CD14-positive monocyte (primary cell): Measurements from ENCODE around the gene TRAPPC12. TPM values are rescaled to one million over a fixed set of nuclear protein-coding genes. Genes with fewer than 3 reads are reported as not detected.

Experiments
- DNase-seq, 3 donors: peaks; one replicate each; pipeline ENCODE4 v3.0.0-alpha.2; 2011 to 2022
- H2AFZ ChIP-seq: 2 replicates; pipeline ENCODE4 v1.6.0; 2012; ENCODE audit warnings: mild to moderate bottlenecking, low read depth, low read length, inconsistent platforms; ENCODE audit not compliant: insufficient read depth, poor library complexity, severe bottlenecking
- H3K27ac ChIP-seq, 2 donors: 1 replicate in 1 of 2; 2 replicates in 1 of 2; pipeline ENCODE4 v1.5.1; 2012 to 2013; ENCODE audit warnings: low read length in 2 of 2, control low read depth in 1 of 2, inconsistent platforms in 1 of 2, low read depth in 1 of 2, mild to moderate bottlenecking in 1 of 2
- H3K27me3 ChIP-seq, 2 donors: one replicate each; pipeline versions ENCODE4 v1.6.0 to v1.6.1; 2011 to 2013; ENCODE audit warnings: low read length in 2 of 2; ENCODE audit not compliant: control insufficient read depth in 2 of 2, insufficient read depth in 2 of 2
- H3K36me3 ChIP-seq, 2 donors: replicated peaks in 1 of 2; 1 replicate in 1 of 2; 2 replicates in 1 of 2; pipeline versions ENCODE4 v1.5.1 to v1.6.1; 2012 to 2013; ENCODE audit warnings: low read length in 2 of 2, control low read depth in 1 of 2, inconsistent platforms in 1 of 2, mild to moderate bottlenecking in 1 of 2; ENCODE audit not compliant: insufficient read depth in 2 of 2, control insufficient read depth in 1 of 2
- H3K4me1 ChIP-seq, 2 donors: 1 replicate in 1 of 2; 2 replicates in 1 of 2; pipeline versions ENCODE4 v1.5.1 to v1.6.1; 2012 to 2013; ENCODE audit warnings: low read length in 2 of 2, control low read depth in 1 of 2, inconsistent platforms in 1 of 2, mild to moderate bottlenecking in 1 of 2, moderate library complexity in 1 of 2; ENCODE audit not compliant: insufficient read depth in 2 of 2, control insufficient read depth in 1 of 2
- H3K4me2 ChIP-seq: replicated peaks from 2 replicates; pipeline ENCODE3; 2012; ENCODE audit warnings: low read length, moderate library complexity, mild to moderate bottlenecking; ENCODE audit not compliant: poor library complexity, severe bottlenecking; ENCODE audit errors: extremely low read depth
- H3K4me3 ChIP-seq, 3 experiments: fragments of 200-600 bp in 1 of 3; sonication (generic) in 1 of 3; replicated peaks in 1 of 3; 1 replicate in 2 of 3; 2 replicates in 1 of 3; pipeline ENCODE4 v1.5.1; 2011 to 2013; ENCODE audit warnings: low read length in 3 of 3, mild to moderate bottlenecking in 3 of 3, control low read depth in 2 of 3, low read depth in 2 of 3, inconsistent platforms in 1 of 3, moderate library complexity in 1 of 3
- H3K79me2 ChIP-seq: 2 replicates; pipeline ENCODE4 v1.6.0; 2012; ENCODE audit warnings: mild to moderate bottlenecking, control low read depth, inconsistent platforms, low read length, moderate library complexity; ENCODE audit not compliant: insufficient read depth
- H3K9ac ChIP-seq: 2 replicates; pipeline ENCODE4 v1.6.0; 2017; ENCODE audit warnings: low read length, mild to moderate bottlenecking; ENCODE audit not compliant: insufficient read depth, poor library complexity, severe bottlenecking
- H3K9me3 ChIP-seq, 2 donors: replicated peaks in 1 of 2; 1 replicate in 1 of 2; 2 replicates in 1 of 2; pipeline versions ENCODE4 v1.5.1 to v1.6.1; 2012 to 2013; ENCODE audit warnings: low read length in 2 of 2, control low read depth in 1 of 2; ENCODE audit not compliant: control insufficient read depth in 1 of 2, insufficient read depth in 1 of 2
- H4K20me1 ChIP-seq: 2 replicates; pipeline ENCODE4 v1.6.0; 2012; ENCODE audit warnings: mild to moderate bottlenecking, low read length, control low read depth, moderate library complexity; ENCODE audit not compliant: insufficient read depth
- H3K27ac Mint-ChIP-seq, 7 donors: one replicate each; pipeline ENCODE4 v1.8.0; 2020; ENCODE audit warnings: mild to moderate bottlenecking in 7 of 7, mixed read lengths in 7 of 7, moderate library complexity in 6 of 7, inconsistent platforms in 2 of 7
- H3K27me3 Mint-ChIP-seq, 3 donors: one replicate each; pipeline ENCODE4 v1.8.0; 2021 to 2022; ENCODE audit warnings: low read depth in 3 of 3, mild to moderate bottlenecking in 3 of 3, mixed read lengths in 3 of 3, moderate library complexity in 3 of 3, inconsistent platforms in 1 of 3
- H3K36me3 Mint-ChIP-seq, 2 donors: one replicate each; pipeline ENCODE4 v1.8.0; 2020; ENCODE audit warnings: mixed read lengths in 2 of 2, inconsistent platforms in 1 of 2, mild to moderate bottlenecking in 1 of 2
- H3K4me1 Mint-ChIP-seq: one replicate; pipeline ENCODE4 v1.8.0; 2020; ENCODE audit warnings: mild to moderate bottlenecking, mixed read lengths
- H3K4me3 Mint-ChIP-seq, 2 donors: one replicate each; pipeline ENCODE4 v1.8.0; 2020; ENCODE audit warnings: mild to moderate bottlenecking in 2 of 2, mixed read lengths in 2 of 2, moderate library complexity in 1 of 2
- H3K9me3 Mint-ChIP-seq, 7 donors: one replicate each; pipeline ENCODE4 v1.8.0; 2020 to 2022; ENCODE audit warnings: mixed read lengths in 7 of 7, mild to moderate bottlenecking in 6 of 7, moderate library complexity in 6 of 7, inconsistent platforms in 2 of 7
- WGBS: methylation state at CpG from one replicate; pipeline ENCODE4 v1.1.5; 2013; ENCODE audit warnings: missing lambda C conversion rate; ENCODE audit not compliant: insufficient coverage; 5-methylcytosine and 5-hydroxymethylcytosine counted together
- intact Hi-C, 2 donors: fragments of 100-400 bp; cut with micrococcal nuclease; formaldehyde crosslinking; loops; one replicate each; pipeline versions ENCODE4 v1.15.0 to v1.15.1; 2023
- polyA plus RNA-seq, 3 donors: library from polyadenylated mRNA; depleted of rRNA in 1 of 3; unstranded in 2 of 3; stranded (reverse) in 1 of 3; fragments of 300-500 nt in 2 of 3; fragments of >200 nt in 1 of 3; fragmentation: Illumina TruSeq in 2 of 3; gene quantifications; 1 replicate in 2 of 3; 2 replicates in 1 of 3; pipeline ENCODE4 v1.2.3, GENCODE V29; 2012 to 2021
- TF ChIP-seq, protein P1 (sequence below): fragments of 200-600 bp; IDR thresholded peaks from one replicate; pipeline ENCODE4 v1.8.0; 2022; ENCODE audit warnings: antibody characterized with exemption, mild to moderate bottlenecking

TRAPPC12 gene
- polyA plus RNA-seq, 3 donors = 26.6 to 72.1 (median 44.7) TPM

DNA sequence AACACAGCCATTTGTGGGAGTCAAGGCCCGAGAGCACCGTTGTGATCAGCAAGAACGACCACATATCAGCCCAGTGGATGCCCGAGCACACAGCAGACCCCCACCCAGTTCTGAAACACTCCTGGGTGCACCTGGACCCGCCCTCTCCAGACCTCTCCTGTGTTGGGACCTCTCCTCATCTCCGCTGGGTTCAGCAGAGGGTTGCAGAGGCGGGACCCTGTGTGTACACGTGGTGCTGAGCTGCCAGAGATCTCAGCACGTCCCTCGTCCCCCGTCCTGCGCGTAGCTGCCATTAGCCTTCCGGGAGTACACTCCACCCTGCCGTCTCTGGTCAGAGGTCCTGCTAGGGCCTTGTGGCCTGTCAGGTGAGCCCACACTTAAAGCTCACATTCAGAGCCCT lies 88.2 kb downstream of the TRAPPC12 start:
- H3K27me3 Mint-ChIP-seq = no peaks in the 10 kb centered on the region
- no peak overlapping the region for H3K4me3 Mint-ChIP-seq
- Histone ChIP-seq H3K27ac (no peak overlapping the region), H3K9ac (no peak overlapping the region), H3K79me2 (no peaks in the 10 kb centered on the region), H3K9me3 (no peaks in the 10 kb centered on the region), H3K4me3 (no peak overlapping the region), H3K36me3 (peaks cover 88 to 100% of the 10 kb centered on the region in 2 donors), H4K20me1 (no peaks in the 10 kb centered on the region), H2AFZ (no peak overlapping the region), H3K4me1 (no peaks in the 10 kb centered on the region), H3K27me3 (no peaks in the 10 kb centered on the region), H3K4me2 (no peak overlapping the region)
- intact Hi-C loops = no loop called here
- H3K36me3 Mint-ChIP-seq = peaks cover 93 to 97% of the 10 kb centered on the region in 2 donors
- TF ChIP-seq, protein P1, sequence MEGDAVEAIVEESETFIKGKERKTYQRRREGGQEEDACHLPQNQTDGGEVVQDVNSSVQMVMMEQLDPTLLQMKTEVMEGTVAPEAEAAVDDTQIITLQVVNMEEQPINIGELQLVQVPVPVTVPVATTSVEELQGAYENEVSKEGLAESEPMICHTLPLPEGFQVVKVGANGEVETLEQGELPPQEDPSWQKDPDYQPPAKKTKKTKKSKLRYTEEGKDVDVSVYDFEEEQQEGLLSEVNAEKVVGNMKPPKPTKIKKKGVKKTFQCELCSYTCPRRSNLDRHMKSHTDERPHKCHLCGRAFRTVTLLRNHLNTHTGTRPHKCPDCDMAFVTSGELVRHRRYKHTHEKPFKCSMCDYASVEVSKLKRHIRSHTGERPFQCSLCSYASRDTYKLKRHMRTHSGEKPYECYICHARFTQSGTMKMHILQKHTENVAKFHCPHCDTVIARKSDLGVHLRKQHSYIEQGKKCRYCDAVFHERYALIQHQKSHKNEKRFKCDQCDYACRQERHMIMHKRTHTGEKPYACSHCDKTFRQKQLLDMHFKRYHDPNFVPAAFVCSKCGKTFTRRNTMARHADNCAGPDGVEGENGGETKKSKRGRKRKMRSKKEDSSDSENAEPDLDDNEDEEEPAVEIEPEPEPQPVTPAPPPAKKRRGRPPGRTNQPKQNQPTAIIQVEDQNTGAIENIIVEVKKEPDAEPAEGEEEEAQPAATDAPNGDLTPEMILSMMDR = no peak
- no peaks in the 10 kb centered on the region for H3K4me1 Mint-ChIP-seq
- H3K9me3 Mint-ChIP-seq = no peaks in the 10 kb centered on the region
- no peak for DNase-seq
- over 99% methylated on average over 15 of the region's 15 CpGs for WGBS
- H3K27ac Mint-ChIP-seq = peak overlapping the region in 2 of 7 donors; percentile 1 to 27

DNA sequence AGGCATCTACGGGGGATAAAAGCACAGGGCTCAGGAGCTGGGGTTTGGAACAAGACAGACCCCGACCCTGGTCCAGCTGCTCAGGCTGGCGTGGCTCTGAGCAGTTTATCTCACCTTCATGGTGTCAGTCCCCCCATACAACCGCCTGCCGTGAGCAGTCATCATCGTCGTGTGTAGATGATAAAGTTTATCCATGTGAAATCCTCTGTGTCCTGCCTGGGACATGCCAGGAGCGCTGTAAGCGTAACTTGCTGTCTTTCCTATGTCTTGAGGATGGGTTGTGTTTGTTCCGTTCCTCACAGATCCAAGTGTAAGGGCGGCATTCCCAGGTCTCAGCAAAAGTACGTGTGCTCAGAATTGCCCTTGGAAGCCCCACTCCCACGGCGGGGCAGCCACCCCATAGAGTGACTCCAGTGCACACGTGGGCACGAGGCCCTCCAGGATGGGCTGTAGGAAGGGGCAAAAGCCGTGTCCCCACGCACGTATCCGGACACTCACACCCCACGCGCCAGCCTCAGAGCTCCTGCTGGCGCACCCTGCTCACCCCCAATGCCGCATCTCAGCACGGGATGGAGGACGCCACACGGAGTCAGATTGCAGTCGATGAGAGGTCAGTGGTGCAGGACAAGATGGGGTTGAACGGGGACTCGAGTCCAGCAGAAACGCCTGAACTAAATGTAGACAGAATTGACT lies 88.9 kb downstream of the TRAPPC12 start:
- Histone ChIP-seq H3K36me3 (peaks cover 82 to 100% of the 10 kb centered on the region in 2 donors), H3K4me2 (no peak overlapping the region), H3K9me3 (no peaks in the 10 kb centered on the region), H3K27ac (no peak overlapping the region), H3K4me3 (no peak overlapping the region), H2AFZ (no peak overlapping the region), H3K27me3 (no peaks in the 10 kb centered on the region), H3K4me1 (no peaks in the 10 kb centered on the region), H3K9ac (no peak overlapping the region), H4K20me1 (no peaks in the 10 kb centered on the region), H3K79me2 (no peaks in the 10 kb centered on the region)
- no peak for DNase-seq
- Mint-ChIP-seq H3K36me3 (peaks cover 90 to 98% of the 10 kb centered on the region in 2 donors), H3K9me3 (no peaks in the 10 kb centered on the region), H3K4me3 (no peak overlapping the region), H3K27ac (peak overlapping the region in 1 of 7 donors; percentile 34), H3K4me1 (no peaks in the 10 kb centered on the region), H3K27me3 (no peaks in the 10 kb centered on the region)
- WGBS = 96% methylated on average over 20 of the region's 31 CpGs
- TF ChIP-seq, protein P1 = no peak
- intact Hi-C loops = no loop called here
